Fibroblast of the aortic adventitia (primary cell): ENCODE measurements around the gene MAP3K21. TPM values are rescaled to one million over a fixed set of nuclear protein-coding genes. Genes with fewer than 3 reads are reported as not detected.

Source experiments
- DNase-seq: peaks from one replicate; pipeline ENCODE4 v3.0.0-alpha.2; 2010; ENCODE audit warnings: low read depth
- H3K4me3 ChIP-seq: 2 replicates; pipeline ENCODE4 v1.5.1; 2011; ENCODE audit warnings: low read depth, mild to moderate bottlenecking, control low read depth, low read length, moderate library complexity
- CTCF ChIP-seq: IDR thresholded peaks from 2 replicates; pipeline ENCODE4 v1.5.1; 2011; ENCODE audit warnings: mild to moderate bottlenecking, low read length, control low read depth, inconsistent platforms; ENCODE audit not compliant: insufficient read depth
- total RNA-seq: library from RNA; depleted of rRNA; stranded (reverse); fragments of >200 nt; gene quantifications from 2 replicates; pipeline ENCODE4 v1.2.3, GENCODE V29; 2012; ENCODE audit warnings: low replicate concordance

The MAP3K21 gene
- total RNA-seq, 1 donor = 0.18 TPM

- no peak for DNase-seq
- no peak overlapping the region for H3K4me3 ChIP-seq
- no peak for TF ChIP-seq CTCF
Measured at GRCh38 chr1:233362743-233363142, 35.2 kb downstream of the MAP3K21 start.

GRCh38 chr1:233364026-233364425 is 36.5 kb downstream of the MAP3K21 start:
- no peak for DNase-seq
- no peak for TF ChIP-seq CTCF
- H3K4me3 ChIP-seq = no peak overlapping the region

- peak; percentile 50 for DNase-seq
- TF ChIP-seq CTCF = peak; percentile 74
- no peak overlapping the region for H3K4me3 ChIP-seq
Measured at GRCh38 chr1:233364695-233365539, 37.4 kb downstream of the MAP3K21 start.

- TF ChIP-seq CTCF = no peak
- DNase-seq = no peak
- H3K4me3 ChIP-seq = no peak overlapping the region
Measured at GRCh38 chr1:233366575-233366974, 39.1 kb downstream of the MAP3K21 start.

- TF ChIP-seq CTCF = no peak
- no peak overlapping the region for H3K4me3 ChIP-seq
- DNase-seq = peak; percentile 26
Measured at GRCh38 chr1:233367057-233367803, 39.7 kb downstream of the MAP3K21 start.

- no peak overlapping the region for H3K4me3 ChIP-seq
- DNase-seq = peak; percentile 48
- no peak for TF ChIP-seq CTCF
Measured at GRCh38 chr1:233368106-233368788, 40.7 kb downstream of the MAP3K21 start.
